HG03571 (cell line): ENCODE results near the gene ARFGEF3.

Experiments used
- ATAC-seq: cut with Tn5 transposase; IDR thresholded peaks from one replicate; pipeline ENCODE4 v1.9.1; 2021; ENCODE audit not compliant: unreplicated experiment

The ARFGEF3 gene

DNA sequence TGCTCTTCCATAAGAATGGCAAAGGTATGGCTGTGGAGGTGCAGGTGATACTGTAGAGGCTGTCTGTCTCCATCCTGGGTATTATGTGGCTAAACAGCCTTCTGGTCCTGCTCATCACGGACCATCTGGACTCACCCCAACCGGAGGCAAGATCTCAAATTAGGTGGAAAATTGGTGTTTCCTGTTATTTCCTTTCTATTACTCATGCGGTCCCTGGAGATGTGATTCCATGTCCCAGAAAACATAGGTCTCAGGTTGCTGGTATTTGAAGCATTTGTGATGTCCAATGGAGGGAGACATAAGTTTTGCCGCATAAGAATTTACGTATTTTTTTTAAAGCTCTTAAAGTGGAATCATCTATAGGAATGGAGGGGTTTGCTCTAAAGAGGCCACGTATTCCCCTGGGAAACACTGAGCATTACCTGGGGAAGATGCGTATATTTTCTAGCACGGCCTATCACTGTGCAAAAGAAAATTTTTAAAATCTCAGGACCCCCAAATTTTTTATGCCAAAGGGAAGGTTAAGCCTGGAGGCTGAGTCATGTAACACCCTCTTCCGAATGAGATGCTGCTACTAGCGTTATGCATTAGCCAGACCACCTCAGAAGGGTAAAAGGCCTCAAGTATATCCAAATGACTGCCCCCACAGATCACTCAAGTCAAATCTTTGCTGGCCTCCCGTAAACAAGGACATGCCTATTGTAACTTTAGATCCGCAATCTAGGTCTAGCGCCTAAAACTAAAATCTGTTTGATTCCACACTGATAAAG is 78.9 kb downstream of the ARFGEF3 start:
- no peak for ATAC-seq

DNA sequence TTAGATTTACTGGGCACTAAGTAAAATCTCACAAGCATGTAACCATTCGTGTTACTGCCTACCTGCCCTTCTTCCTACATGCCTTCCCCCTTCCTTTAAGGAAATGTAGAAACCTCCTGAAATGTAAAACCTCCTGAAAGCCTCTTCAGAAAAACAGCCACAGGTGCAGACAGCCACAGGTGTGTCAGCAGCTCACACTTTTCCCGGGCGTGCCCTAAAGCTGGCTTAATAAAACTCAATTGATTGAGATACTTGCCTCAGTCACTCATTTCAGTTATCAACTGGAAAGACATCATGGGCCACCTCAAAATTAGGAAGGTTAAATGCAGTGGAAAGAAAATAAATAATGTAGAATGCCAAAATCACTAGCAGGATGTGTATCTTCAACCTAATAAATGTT is 79.6 kb downstream of the ARFGEF3 start:
- ATAC-seq, result no peak

GRCh38 chr6:138241934-138242333 is 80.2 kb downstream of the ARFGEF3 start:
- no peak for ATAC-seq

- ATAC-seq, result no peak
Observed at GRCh38 chr6:138242987-138243592, 81.4 kb downstream of the ARFGEF3 start.

GRCh38 chr6:138245751-138246150 is 84.0 kb downstream of the ARFGEF3 start:
- ATAC-seq, result no peak

DNA sequence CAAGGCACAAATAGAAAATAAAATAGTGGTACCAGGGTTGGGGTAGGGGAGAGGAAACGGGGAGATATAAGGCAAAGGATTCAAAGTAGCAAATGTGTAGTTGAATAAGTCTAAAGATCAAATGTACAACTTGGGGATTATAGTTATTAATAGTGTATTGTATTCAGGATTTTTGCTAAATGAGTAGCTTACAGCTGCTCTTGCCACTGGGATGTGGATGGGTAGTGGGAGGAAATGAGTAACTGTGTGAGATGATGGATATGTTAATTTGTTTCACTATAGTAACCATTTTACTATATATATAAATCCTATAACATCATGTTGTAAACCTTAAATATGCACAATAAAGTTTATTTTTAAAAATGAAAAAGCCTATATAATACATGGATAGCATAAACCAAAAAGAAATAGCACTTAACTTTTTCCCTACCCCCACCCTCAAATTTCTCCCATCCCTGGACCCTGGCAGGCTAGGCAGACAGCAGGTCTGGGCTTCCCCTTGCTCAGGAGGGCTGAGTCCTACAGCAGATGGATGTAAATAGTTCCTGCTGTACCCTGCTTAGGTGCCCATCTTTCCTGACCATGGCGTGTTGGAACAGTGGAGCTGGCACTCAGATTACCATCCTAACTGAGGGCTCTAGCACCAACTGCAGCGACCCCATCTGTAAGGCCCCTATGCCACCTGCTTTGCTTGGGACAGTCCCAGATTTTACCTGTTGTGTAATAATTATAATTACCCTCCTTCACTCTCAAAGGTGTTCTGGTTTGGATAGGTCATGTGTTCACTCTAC is 85.1 kb downstream of the ARFGEF3 start:
- ATAC-seq, result no peak

DNA sequence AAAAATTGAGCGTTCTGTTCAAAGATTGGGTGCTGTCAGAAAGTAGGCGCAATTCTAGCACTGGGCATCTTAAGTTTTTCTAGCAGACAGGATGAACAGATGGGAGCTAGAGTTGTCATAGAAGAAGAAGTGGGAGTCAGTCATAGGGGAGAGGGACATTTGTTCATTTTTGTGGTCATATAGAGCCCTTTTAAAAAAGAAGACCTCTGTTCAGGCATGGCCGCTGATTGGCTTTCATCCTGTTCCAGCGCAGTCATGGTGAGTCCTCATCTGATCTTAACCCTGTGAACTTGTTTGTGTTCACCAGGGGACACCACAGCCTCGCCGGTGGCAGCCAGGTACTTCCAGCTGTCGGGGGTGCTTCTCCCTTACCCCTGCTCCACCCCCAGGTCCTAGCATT is 86.3 kb downstream of the ARFGEF3 start:
- no peak for ATAC-seq

DNA sequence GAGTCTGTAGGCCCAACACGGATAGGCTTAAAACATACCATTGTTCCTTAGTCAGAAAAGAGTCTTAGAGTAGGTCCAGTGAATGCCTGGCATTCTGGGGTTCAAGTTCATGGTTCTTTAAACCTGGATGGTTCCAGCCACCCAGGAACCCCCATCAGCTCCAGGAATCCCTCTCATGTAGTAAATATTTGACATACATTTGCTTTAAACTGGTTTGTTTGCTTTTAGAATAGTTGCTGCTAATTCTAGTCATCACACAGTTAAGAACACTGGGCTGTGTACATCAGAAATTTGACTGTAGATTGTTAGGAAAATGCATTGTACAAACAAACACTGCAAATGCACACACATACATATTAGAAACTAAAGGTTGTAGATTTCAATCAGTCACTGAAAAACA is 87.1 kb downstream of the ARFGEF3 start:
- no peak for ATAC-seq

- no peak for ATAC-seq
Observed at GRCh38 chr6:138250053-138250452, 88.3 kb downstream of the ARFGEF3 start.

- no peak for ATAC-seq
Observed at GRCh38 chr6:138250513-138251247, 88.9 kb downstream of the ARFGEF3 start.

- ATAC-seq, result no peak
Observed at GRCh38 chr6:138253731-138254130, 92.0 kb downstream of the ARFGEF3 start.

GRCh38 chr6:138255443-138255842 is 93.7 kb downstream of the ARFGEF3 start:
- ATAC-seq, result no peak

DNA sequence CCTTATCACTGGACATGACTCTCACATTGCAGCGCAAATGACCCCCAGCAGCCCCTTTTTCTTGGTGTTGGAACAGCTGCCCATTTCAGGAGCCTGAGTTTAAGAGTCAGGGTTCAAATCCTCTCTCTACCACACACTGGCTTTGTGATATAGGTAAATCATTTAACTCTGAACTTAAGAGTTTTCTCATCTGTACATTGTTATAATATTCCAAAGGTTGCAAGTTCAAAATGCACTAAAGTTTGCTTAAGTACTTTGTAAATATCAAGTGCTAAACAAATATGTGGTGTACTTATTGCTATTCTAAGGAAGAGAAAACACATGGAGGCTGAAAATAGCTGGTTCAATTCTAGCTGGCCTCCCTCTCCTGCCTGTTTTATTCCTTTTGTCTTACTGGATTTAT is 95.9 kb downstream of the ARFGEF3 start:
- no peak for ATAC-seq

GRCh38 chr6:138258197-138258596 is 96.5 kb downstream of the ARFGEF3 start:
- no peak for ATAC-seq

- no peak for ATAC-seq
Observed at GRCh38 chr6:138258991-138259390, 97.3 kb downstream of the ARFGEF3 start.

GRCh38 chr6:138261116-138261780 is 99.5 kb downstream of the ARFGEF3 start:
- no peak for ATAC-seq

DNA sequence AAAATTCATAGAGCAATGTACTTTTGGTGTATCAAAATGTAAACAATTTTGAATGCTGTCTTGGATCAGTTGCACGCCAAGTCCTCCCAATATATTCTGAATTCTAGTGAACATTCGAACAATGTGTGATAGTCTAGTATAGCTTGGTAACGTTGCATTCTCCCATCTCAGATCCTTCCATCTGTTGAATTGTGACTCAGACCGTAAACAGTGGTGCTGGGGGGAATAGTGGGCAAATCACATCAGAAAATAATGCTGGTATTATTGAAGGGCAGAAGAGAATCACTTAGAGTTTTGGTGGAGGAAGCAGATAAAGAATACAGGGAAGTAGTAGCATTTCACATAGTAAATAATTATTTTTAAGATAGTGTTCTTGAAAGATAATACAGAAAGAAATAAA is 102.2 kb downstream of the ARFGEF3 start:
- no peak for ATAC-seq

DNA sequence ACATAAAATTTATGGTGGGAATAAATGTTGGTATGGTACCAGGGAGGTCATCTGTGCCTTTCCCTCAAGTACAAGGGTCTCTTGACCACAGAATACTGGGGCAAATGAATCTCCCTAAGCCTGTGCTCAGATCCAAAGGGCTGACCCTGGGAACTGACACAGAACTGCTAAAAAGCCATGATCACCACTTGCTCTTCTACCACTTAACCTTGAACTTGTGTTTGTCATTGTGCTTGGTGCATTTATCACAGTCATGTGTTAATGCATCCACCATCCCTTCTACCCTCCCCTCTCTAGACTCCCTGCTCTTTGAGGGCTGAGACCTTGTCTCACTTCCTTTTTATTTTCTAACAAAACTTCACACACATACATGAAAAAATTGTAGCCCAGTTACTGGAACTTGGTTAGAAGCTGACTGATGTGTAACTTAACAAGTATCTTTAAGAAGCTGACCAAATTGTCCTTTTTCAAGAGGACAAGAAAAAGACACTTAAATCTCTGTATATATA is 102.7 kb downstream of the ARFGEF3 start:
- ATAC-seq, result no peak

DNA sequence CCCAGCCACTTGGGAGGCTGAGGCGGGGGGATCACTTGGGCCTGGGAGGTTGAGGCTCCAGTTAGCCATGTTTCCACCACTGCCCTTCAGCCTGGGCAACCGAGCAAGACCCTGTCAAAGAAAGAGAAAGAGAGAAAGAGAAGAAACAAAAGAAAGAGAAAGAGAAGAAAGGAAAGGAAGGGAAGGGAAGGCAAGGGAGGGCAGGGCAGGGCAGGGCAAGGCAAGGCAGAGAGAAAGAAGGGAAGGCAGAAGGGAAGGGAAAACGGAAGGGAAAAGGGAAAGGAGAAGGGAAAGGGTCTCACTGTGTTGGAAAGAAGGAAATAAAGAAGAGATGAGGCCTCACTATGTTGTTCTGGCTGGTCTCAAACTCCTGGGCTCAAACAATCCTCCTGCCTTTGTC is 104.4 kb downstream of the ARFGEF3 start:
- no peak for ATAC-seq
